ENCODE results near the gene NADSYN1.
"Not testable (repeated sequence)": the region's sequence is repeated elsewhere in the genome, so short reads cannot be mapped to it uniquely, and the experiment has no call there.

The NADSYN1 gene

DNA sequence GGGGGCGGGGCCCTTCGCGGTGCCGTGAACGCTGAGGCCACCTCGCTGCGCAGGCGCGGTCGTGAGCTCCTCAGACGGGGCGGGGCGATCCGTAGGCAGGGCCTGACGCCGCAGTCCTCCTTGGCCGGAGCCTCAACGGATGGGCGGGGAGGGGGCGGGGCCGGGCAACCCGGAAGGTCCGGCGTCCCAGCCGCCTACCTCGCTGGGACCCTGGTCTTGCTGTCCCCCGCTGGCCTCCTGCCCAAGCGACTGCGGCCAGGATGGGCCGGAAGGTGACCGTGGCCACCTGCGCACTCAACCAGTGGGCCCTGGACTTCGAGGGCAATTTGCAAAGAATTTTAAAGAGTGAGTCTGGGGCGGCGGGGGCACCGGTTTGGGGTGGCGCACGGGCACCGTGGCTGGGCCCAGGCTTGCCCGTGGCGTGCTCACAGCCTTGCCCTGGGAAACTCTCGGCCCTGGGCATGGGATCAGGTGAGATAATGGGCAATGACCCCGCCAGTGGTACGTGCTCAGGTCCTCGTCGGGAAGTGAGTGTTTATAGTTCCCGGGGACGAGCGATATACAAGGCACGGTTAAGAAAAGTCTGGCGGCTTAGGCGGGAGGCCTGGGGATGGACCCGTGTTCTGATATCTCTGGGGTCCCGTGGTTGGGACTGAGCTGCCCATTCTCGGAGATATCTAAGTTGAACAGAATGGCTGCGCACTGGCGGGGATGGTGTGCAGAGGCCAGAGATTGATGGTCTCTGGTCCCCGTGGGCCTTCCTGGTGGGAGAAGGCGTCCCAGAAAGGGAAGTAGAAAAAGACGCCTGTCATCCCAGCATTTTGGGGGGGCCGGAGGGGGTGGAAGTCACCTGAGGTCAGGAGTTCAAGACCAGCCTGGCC, at the start of gene NADSYN1:
NADSYN1 (plus strand) TSS at position 167 of the 881 bp plus-strand sequence; CDS start at position 261, 94 bp downstream.
- DNase-seq, result peak; percentile 61

DNA sequence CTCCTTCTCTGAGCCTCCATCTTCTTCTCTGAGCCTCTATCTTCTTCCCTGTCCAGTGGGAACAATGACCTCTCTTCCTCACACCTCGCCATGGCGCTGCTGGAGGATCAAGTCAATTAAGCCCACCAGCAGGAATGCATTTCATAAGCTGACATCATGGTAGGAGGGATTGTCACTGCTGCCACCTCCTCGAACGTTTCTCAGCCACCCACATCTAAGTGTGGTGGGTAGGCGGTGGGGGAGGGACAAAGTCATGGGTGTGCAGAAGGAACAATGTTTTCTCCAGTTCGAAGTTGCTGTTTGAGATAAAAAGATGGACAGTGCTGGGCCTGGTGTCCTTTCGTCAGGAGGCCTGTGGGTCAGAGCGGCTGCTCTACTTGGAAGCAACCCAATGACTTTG, 48.8 kb upstream of the NADSYN1 start:
- DNase-seq, result no peak

- DNase-seq, result no peak
Measured at GRCh38 chr11:71406681-71407080, 46.3 kb upstream of the NADSYN1 start.

DNA sequence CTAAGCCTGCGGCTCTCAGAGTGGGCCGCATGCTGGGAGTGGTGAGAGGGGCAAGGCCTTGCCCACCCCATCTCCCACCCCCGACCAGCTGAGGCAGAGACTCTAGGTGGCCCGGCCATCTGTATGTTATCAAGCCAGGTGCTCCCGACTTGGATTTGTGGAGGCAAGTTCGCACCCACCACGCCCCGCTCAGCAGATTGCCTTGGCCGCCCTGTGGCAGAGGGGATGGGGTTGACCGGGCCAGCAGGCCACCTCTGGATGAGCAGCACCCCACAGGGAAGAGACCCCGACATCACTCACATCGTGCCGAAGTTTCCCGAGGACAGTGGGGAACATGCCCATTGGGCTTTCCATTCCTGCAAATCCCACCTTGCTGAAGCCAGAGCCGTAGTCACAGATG, 45.6 kb upstream of the NADSYN1 start:
- DNase-seq, result no peak

DNA sequence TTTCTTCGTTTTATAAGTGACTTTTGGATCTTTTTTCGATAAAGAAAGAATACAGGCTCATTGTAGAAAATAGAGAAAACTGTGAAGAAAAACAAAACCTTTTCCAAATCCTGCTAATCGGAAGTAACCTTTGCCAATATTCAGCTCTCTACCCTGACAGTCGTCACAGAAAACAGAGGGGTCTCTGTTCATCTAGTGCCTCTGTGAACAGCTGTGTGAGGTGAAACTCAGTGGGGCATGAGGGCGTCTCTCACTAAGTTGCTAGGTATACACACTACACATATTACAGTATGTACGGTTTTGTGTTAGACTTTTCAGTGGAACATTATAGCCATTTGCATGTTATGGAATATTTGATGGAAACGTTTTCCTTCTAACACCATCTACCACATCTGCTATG, 44.2 kb upstream of the NADSYN1 start:
- DNase-seq, result no peak

DNA sequence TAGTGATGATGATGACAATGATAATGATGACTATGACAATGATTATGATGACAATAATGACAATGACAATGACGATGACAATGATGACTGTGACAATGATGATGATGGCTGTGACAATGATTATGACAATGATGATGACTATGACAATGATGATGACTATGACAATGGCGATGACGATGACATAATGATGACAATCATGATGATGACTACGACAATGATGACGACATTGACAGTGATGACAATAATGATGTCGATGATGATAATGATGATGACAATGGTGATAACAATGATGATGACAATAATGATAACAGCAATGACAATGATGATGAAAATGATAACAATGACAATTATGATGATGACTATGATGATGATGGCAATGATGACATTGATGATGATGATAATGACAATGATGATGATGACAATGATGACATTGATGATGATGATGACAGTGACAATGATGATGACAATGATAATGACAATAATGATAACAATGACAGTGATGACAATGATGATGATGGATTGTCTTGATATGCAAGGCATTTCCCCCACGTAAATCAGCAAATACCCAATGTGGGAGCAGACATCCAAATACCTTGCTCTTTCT, 42.5 kb upstream of the NADSYN1 start:
- DNase-seq, result no peak

DNA sequence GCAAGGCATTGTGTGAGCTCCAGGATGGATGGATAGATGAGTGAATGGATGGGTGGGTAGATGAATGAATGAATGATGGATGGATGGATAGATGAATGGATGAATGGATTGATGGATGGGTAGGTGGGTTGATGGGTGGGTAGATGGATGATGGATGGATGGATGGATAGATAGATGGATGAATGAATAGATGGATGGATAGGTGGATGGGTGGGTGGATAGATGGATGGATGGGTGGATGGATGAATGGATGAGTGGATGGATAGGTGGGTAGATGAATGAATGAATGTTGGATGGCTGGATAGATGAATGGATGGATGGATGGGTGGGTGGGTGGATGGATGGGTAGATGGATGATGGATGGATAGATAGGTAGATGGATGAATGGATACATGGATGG, 38.4 kb upstream of the NADSYN1 start:
- no peak for DNase-seq

- DNase-seq, result no peak
Measured at GRCh38 chr11:71418643-71419042, 34.4 kb upstream of the NADSYN1 start.

DNA sequence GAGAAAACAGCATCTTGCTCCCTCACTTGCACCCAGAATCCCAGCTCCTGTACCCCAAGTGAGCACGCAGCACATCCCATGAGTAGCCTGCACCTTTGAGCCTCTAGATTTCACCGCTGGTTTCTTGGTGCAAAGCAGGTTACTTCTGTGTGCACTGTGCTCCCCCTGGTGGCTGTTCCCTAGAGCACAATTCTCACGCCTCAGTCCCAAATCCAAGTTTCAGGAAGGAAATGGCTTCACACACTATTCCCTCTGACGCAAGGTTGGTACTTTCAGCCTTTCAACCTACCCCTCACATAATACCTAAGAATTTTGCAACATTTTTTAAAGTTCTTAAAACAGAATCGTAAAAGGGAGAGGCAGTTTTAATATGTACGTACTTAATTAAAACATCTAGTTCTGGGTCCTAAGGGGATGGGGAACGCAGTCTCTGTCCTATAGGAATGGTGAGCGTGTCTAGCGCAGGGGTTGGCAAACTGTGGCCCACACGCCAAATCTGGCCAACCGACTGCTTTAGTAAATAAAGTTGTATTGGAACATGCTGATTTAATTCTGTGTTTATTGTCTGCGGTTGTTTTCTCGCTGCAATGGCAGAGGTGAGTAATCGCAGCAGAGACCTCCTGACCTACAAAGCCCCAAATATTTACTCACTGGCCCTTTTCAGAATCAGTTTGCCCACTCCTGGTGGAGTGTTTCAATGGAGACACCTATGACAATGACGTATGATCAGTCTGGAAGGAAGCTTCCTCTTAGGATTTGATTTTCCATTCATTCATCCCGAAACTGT, 32.4 kb upstream of the NADSYN1 start:
- no peak for DNase-seq

DNA sequence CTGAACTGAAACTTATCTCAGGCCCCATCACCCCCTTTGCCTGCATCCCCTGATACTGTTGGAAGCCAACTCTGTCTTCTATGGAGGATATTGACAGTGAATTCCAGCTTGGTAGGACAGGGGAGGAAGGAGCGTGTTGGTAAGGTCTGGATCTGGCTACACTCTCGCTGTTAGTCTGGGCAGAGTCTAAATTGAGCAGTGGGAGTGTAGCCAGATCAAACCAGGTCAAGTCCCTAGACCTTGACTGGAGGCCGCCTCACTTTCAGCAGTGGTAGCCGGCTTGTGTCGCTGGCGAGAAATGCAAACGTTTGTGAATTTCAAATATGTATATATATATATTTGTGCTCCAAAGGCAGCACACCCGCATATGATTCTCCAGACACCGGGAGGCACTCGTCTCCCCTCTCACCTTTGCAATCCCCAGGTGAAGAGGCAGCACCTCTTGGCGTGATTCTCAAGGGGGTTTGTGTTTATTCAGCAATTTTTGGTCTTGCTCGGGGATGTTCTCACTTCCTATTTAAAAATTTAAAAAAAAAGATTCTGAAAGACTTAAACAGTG, 31.5 kb upstream of the NADSYN1 start:
- no peak for DNase-seq

GRCh38 chr11:71422318-71422717, 30.7 kb upstream of the NADSYN1 start:
- DNase-seq, result not testable (repeated sequence)

- DNase-seq, result no peak
Measured at GRCh38 chr11:71423181-71423790, 29.7 kb upstream of the NADSYN1 start.

- no peak for DNase-seq
Measured at GRCh38 chr11:71425409-71425808, 27.6 kb upstream of the NADSYN1 start.

- no peak for DNase-seq
Measured at GRCh38 chr11:71425860-71426259, 27.1 kb upstream of the NADSYN1 start.

GRCh38 chr11:71426413-71426812, 26.6 kb upstream of the NADSYN1 start:
- DNase-seq, result no peak

DNA sequence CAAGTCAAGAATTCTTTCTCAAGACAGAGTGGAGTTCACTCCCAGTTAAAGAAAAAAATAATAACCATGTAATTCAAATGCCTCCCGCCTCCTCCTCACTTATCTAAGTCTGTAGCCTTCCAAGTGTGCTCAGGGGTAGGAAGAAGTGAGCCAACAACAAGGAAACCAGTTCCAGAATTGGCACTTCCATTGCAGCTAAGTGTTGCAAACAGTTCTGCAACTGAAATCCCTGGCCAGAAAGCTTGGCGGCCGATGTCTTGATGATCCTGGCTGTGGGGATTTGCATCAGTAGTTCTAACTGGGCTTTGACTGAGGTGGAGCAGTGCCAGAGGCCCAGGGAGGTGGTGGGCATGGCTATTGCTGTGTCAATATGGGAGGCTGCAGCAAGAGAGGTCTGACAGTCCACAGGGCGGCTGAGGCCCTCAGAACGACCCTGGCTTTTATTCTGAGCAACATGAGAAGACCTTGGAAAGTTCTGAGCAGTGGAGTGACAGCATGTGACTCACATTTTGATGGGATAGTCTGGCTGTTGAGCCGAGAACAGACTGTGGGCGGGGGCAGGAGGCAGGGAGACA, 24.1 kb upstream of the NADSYN1 start:
- no peak for DNase-seq

DNA sequence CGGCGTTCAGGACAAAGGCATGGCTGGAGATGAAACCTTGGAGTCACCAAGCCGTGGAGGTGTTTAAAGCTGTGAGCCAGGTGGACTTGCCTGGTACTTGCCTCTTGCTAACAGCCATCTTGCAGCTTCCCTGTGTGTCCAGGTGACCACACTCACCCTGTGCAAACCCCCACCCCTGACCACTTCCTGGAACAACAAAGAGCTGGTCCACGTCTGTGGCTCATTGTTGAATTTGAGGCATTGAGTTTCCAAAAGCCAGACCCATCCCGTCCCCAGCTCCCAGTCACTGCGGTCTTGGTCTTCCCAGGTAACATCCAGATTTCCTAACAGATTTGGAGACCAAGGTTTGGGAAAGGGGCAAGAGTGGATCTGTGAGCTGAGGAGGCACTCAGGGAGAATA, 23.3 kb upstream of the NADSYN1 start:
- DNase-seq, result no peak

DNA sequence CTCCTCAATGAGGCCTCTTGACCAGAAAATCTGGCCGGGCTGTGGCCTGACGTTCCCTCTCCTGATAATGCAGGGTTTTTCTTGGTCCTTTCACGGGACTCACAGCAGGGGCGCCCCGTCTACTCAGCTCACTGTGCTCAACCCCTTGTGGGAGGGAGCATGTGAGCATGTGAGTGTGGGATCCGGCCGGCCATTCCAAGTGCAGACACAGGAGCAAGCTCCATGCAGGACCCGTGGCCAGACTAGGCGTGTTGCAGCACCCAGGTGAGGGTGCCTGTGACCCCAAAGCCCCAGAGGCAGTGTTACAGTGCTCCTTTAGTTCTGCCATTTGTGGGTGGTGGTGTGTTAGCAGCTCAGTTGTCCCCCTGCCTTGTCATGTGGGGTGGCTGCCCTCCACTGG, 22.8 kb upstream of the NADSYN1 start:
- no peak for DNase-seq

DNA sequence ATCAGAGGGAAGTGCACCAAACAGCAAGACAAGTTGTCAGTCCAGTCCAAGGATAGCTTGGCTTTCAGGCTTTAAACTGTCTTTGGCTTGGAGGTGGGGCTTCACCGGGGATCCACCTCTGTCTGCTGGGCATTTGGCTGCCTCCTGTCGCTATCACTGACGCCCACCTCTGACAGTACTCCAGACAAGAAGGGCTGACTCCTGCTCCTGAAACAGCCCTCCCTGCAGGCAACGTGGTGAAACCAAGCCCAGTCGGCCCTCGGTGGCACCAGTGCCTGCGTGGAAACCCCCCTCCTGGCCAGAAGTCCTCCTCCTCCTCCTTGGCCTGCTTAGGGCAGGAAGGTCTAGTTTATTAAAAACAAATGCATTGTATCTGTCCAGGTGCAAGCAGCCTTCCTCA, 21.7 kb upstream of the NADSYN1 start:
- DNase-seq, result no peak

DNA sequence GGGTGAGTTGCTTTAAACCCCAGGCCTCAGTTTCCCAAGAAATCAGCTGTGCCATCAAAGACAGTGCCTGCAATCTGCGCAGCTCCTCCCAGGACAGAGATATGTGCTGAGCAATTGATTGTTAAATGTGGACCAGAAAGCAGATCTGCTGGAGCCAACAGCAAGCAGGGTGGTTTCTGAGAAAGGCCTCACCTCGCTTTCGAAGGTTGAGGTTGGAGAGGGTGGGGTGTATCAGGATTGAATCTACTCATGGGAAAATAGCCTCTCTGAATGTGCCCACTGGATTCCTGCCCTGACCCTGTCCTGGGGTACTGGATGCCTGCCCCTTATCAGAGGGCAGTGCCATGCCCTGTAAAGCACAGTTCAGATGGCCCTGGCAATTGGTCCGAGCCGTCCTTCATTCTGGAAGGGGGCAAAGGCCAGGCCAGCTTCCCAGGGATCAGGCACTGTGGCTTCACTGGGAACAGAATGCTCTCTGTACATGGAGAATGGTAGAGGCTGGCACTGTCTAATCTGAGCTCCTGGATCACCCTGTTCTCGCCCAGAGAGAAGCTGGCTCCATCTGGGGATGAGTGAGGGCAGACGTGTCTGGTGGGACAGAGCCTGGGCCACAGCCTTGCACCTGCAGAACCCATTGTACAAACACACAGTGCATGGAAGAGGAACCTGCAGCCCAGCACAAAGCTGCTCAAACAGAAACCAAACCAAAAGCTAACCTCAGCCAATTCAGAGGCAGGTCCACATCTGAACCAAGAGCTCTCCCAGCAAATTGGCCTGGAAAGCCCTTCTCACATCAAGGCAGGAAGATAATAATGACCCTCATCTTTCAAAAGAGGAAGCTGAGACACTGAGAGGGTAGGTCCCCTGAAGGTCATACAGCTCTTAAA, 20.0 kb upstream of the NADSYN1 start:
- DNase-seq, result no peak

DNA sequence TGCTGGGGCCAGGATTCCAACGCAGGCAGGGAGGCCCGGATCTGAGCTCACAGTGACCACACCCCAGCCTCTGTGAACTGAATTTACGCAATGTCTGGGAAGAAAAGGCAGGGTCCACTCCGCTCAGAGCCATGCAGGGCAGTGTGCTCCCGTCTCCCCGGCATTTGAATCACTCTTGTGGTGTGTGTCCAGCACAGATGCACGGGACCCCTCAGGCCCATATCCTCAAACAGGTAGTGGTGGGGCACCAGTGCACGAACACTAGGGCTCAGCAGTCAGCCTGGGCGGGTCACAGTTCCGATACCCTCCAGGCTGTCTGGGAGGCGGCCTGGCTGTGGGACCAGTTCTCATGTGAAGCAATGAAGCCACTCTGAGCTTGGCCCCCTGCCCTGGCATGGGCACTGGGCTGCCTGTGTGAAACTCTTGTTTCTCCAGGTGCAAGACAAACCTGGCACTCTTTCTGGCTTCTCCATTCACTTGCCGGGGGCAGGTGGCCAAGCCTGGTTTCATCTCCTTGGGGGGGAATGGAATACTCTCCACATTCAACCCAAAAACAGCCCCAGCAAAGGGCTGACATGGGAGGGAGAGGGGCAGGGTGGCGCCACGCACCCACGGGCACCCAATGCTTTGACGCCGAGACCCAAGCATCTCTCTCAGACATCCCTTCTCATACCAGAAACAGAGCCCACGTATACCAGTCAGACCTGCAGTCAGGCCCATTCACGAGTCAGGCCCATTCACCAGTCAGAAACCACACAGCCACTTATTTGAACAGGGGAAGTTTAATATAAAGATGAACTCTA, 19.2 kb upstream of the NADSYN1 start:
- no peak for DNase-seq

Data from NCI-H187 treated with DMSO at 0.1 percent for 48 hours (cell line).